Measurements from ENCODE around the gene KLHDC3. TPM values are rescaled to one million over a fixed set of nuclear protein-coding genes. Genes with fewer than 3 reads are reported as not detected.

KLHDC3 gene
- total and polyA plus RNA-seq, 9 of the 15 experiments (the other 6 are each of a cell fraction or from before 2014, with no cell fraction given): 4.5 to 171 (median 107) TPM

GRCh38 chr6:43014434-43014909 lies 423 bp downstream of the KLHDC3 start (continued):
- TF ChIP-seq, protein P1, sequence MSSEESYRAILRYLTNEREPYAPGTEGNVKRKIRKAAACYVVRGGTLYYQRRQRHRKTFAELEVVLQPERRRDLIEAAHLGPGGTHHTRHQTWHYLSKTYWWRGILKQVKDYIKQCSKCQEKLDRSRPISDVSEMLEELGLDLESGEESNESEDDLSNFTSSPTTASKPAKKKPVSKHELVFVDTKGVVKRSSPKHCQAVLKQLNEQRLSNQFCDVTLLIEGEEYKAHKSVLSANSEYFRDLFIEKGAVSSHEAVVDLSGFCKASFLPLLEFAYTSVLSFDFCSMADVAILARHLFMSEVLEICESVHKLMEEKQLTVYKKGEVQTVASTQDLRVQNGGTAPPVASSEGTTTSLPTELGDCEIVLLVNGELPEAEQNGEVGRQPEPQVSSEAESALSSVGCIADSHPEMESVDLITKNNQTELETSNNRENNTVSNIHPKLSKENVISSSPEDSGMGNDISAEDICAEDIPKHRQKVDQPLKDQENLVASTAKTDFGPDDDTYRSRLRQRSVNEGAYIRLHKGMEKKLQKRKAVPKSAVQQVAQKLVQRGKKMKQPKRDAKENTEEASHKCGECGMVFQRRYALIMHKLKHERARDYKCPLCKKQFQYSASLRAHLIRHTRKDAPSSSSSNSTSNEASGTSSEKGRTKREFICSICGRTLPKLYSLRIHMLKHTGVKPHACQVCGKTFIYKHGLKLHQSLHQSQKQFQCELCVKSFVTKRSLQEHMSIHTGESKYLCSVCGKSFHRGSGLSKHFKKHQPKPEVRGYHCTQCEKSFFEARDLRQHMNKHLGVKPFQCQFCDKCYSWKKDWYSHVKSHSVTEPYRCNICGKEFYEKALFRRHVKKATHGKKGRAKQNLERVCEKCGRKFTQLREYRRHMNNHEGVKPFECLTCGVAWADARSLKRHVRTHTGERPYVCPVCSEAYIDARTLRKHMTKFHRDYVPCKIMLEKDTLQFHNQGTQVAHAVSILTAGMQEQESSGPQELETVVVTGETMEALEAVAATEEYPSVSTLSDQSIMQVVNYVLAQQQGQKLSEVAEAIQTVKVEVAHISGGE (CRISPR knock-in tag; IDR thresholded peaks at IDR 0.05): no peak
- TF ChIP-seq, protein P2, sequence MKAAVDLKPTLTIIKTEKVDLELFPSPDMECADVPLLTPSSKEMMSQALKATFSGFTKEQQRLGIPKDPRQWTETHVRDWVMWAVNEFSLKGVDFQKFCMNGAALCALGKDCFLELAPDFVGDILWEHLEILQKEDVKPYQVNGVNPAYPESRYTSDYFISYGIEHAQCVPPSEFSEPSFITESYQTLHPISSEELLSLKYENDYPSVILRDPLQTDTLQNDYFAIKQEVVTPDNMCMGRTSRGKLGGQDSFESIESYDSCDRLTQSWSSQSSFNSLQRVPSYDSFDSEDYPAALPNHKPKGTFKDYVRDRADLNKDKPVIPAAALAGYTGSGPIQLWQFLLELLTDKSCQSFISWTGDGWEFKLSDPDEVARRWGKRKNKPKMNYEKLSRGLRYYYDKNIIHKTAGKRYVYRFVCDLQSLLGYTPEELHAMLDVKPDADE (conservative IDR thresholded peaks at IDR 0.05; ENCODE audit: control insufficient read depth, low read depth, low read length): no peak
- TF ChIP-seq HMBOX1 (IDR thresholded peaks at IDR 0.05) (no peak), TCFL5 (CRISPR knock-in tag; conservative IDR thresholded peaks at IDR 0.05) (no peak), ZNF780A (CRISPR knock-in tag; IDR thresholded peaks at IDR 0.05) (no peak), COPS2 (conservative IDR thresholded peaks at IDR 0.05) (no peak), KDM2B (CRISPR knock-in tag; IDR thresholded peaks at IDR 0.05) (no peak), NFYB (IDR thresholded peaks at IDR 0.05; ENCODE audit: extremely low read depth, insufficient read length) (no peak), HIVEP1 (CRISPR knock-in tag; IDR thresholded peaks at IDR 0.05) (no peak), PTTG1 (tag; IDR thresholded peaks at IDR 0.05; ENCODE audit: low read depth) (no peak), HEY1 (CRISPR knock-in tag; IDR thresholded peaks at IDR 0.05; ENCODE audit: borderline replicate concordance) (no peak), HLTF (IDR thresholded peaks at IDR 0.05) (peak; percentile 94; the same call in 1 of the 2 replicates), NCOA1 (IDR thresholded peaks at IDR 0.05; ENCODE audit: low read depth) (no peak), HDAC6 (IDR thresholded peaks at IDR 0.05; ENCODE audit: low read depth, low read length) (no peak), HNRNPL (IDR thresholded peaks at IDR 0.05; ENCODE audit: low read depth, low read length) (no peak), CTBP1 (IDR thresholded peaks at IDR 0.05; ENCODE audit: borderline replicate concordance) (no peak), EP400 (IDR thresholded peaks at IDR 0.05) (no peak; the same call in 1 of the 2 replicates), HDAC1 (IDR thresholded peaks at IDR 0.05) (peak in 1 of 2 experiments; percentile 71; a peak in 3 of 4 replicates), SMARCC2 (IDR thresholded peaks at IDR 0.05; ENCODE audit: low read depth) (no peak; the same call in 1 of the 2 replicates), CAMTA2 (CRISPR knock-in tag; conservative IDR thresholded peaks at IDR 0.05) (no peak)
- TF ChIP-seq, protein P3, sequence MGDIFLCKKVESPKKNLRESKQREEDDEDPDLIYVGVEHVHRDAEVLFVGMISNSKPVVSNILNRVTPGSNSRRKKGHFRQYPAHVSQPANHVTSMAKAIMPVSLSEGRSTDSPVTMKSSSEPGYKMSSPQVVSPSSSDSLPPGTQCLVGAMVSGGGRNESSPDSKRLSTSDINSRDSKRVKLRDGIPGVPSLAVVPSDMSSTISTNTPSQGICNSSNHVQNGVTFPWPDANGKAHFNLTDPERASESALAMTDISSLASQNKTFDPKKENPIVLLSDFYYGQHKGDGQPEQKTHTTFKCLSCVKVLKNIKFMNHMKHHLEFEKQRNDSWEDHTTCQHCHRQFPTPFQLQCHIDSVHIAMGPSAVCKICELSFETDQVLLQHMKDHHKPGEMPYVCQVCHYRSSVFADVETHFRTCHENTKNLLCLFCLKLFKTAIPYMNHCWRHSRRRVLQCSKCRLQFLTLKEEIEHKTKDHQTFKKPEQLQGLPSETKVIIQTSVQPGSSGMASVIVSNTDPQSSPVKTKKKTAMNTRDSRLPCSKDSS (IDR thresholded peaks at IDR 0.05; ENCODE audit: low read depth, partially characterized antibody): no peak
- TF ChIP-seq, protein P4, sequence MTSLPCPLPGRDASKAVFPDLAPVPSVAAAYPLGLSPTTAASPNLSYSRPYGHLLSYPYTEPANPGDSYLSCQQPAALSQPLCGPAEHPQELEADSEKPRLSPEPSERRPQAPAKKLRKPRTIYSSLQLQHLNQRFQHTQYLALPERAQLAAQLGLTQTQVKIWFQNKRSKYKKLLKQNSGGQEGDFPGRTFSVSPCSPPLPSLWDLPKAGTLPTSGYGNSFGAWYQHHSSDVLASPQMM (CRISPR knock-in tag; IDR thresholded peaks at IDR 0.05): no peak
